WTC11 (cell line): ENCODE measurements around the gene MACROD2. TPM values are rescaled to one million over a fixed set of nuclear protein-coding genes. Genes with fewer than 3 reads are reported as not detected.

ENCODE experiments used
- ATAC-seq: fragments of 200-7000 bp; cut with Tn5 transposase; 2 replicates; pipeline ENCODE4 v1.10.0; 2021; ENCODE audit warnings: mild to moderate bottlenecking, moderate library complexity
- CTCF ChIA-PET: fragments of 300-600 bp; sonication (Branson Sonifier 250); formaldehyde crosslinking; loops from one replicate; lab custom pipeline; 2021; ENCODE audit warnings: antibody characterized with exemption; lab: Charles Lee
- POLR2A ChIA-PET: fragments of 350-600 bp; sonication (Branson Sonifier 250); formaldehyde crosslinking; loops from one replicate; lab custom pipeline; 2021; ENCODE audit warnings: antibody characterized with exemption; lab: Charles Lee
- DNase-seq: peaks from one replicate; pipeline ENCODE4 v3.0.0; 2021; ENCODE audit warnings: low spot score
- H3K27ac Mint-ChIP-seq: 2 replicates; pipeline ENCODE4 v1.8.0; 2021; ENCODE audit warnings: mixed read lengths
- H3K27me3 Mint-ChIP-seq: 2 replicates; pipeline ENCODE4 v1.8.0; 2021; ENCODE audit warnings: low read depth, mild to moderate bottlenecking, moderate library complexity, mixed read lengths
- H3K36me3 Mint-ChIP-seq: 2 replicates; pipeline ENCODE4 v1.8.0; 2021; ENCODE audit warnings: mixed read lengths
- H3K4me1 Mint-ChIP-seq: 2 replicates; pipeline ENCODE4 v1.8.0; 2022; ENCODE audit warnings: mixed read lengths
- H3K4me3 Mint-ChIP-seq: 2 replicates; pipeline ENCODE4 v1.8.0; 2021; ENCODE audit warnings: mild to moderate bottlenecking, moderate library complexity, mixed read lengths
- H3K9me3 Mint-ChIP-seq: 2 replicates; pipeline ENCODE4 v1.8.0; 2021; ENCODE audit warnings: mixed read lengths
- AFF4 ChIP-seq: sonication (generic); formaldehyde crosslinking; IDR thresholded peaks from 2 replicates; pipeline ENCODE4 v1.8.1; 2023; ENCODE audit warnings: mild to moderate bottlenecking, missing genetic modification reagents, borderline replicate concordance
- ATF1 ChIP-seq: sonication (generic); formaldehyde crosslinking; IDR thresholded peaks from 2 replicates; pipeline ENCODE4 v1.8.1; 2023; ENCODE audit warnings: mild to moderate bottlenecking, moderate library complexity, missing genetic modification reagents
- ERG ChIP-seq: fragments of 250-450 bp; sonication (Bioruptor Pico); IDR thresholded peaks from 2 replicates; pipeline ENCODE4 v1.8.0; 2021; ENCODE audit warnings: mild to moderate bottlenecking
- ETV6 ChIP-seq: sonication (generic); formaldehyde crosslinking; IDR thresholded peaks from 2 replicates; pipeline ENCODE4 v1.8.1; 2022; ENCODE audit warnings: mild to moderate bottlenecking, missing genetic modification reagents
- FOXJ3 ChIP-seq: sonication (generic); formaldehyde crosslinking; IDR thresholded peaks from 2 replicates; pipeline ENCODE4 v1.9.0; 2021; ENCODE audit warnings: missing genetic modification reagents, mild to moderate bottlenecking, borderline replicate concordance
- GABPB1 ChIP-seq: sonication (generic); formaldehyde crosslinking; IDR thresholded peaks from 2 replicates; pipeline ENCODE4 v1.8.1; 2023; ENCODE audit warnings: mild to moderate bottlenecking, missing genetic modification reagents
- HMGA2 ChIP-seq: fragments of 250-450 bp; sonication (Bioruptor Pico); IDR thresholded peaks from 2 replicates; pipeline ENCODE4 v1.4.0; 2021; ENCODE audit warnings: mild to moderate bottlenecking, moderate library complexity
- JAZF1 ChIP-seq: fragments of 250-450 bp; sonication (Bioruptor Pico); IDR thresholded peaks from 2 replicates; pipeline ENCODE4 v1.9.0; 2021; ENCODE audit warnings: moderate library complexity, mild to moderate bottlenecking, inconsistent platforms
- KAT7 ChIP-seq: sonication (generic); formaldehyde crosslinking; IDR thresholded peaks from 2 replicates; pipeline ENCODE4 v1.8.1; 2023; ENCODE audit warnings: missing genetic modification reagents, mild to moderate bottlenecking, borderline replicate concordance
- MAX ChIP-seq: sonication (generic); formaldehyde crosslinking; IDR thresholded peaks from 2 replicates; pipeline ENCODE4 v1.8.0; 2022; ENCODE audit warnings: mild to moderate bottlenecking, missing genetic modification reagents
- NFATC4 ChIP-seq: fragments of 250-450 bp; sonication (Bioruptor Pico); IDR thresholded peaks from 2 replicates; pipeline ENCODE4 v1.9.0; 2021; ENCODE audit warnings: mild to moderate bottlenecking
- OVOL2 ChIP-seq: fragments of 250-450 bp; sonication (Bioruptor Pico); IDR thresholded peaks from 2 replicates; pipeline ENCODE4 v1.9.0; 2021; ENCODE audit warnings: mild to moderate bottlenecking, borderline replicate concordance
- PRDM15 ChIP-seq: sonication (generic); formaldehyde crosslinking; IDR thresholded peaks from 2 replicates; pipeline ENCODE4 v1.8.0; 2022; ENCODE audit warnings: missing genetic modification reagents
- PREB ChIP-seq: sonication (generic); formaldehyde crosslinking; IDR thresholded peaks from 2 replicates; pipeline ENCODE4 v1.8.1; 2022; ENCODE audit warnings: mild to moderate bottlenecking, missing genetic modification reagents, moderate library complexity, borderline replicate concordance
- TEAD4 ChIP-seq: sonication (generic); formaldehyde crosslinking; IDR thresholded peaks from 2 replicates; pipeline ENCODE4 v1.8.0; 2022; ENCODE audit warnings: mild to moderate bottlenecking, missing genetic modification reagents
- ZNF138 ChIP-seq: sonication (generic); formaldehyde crosslinking; conservative IDR thresholded peaks from 2 replicates; pipeline ENCODE4 v1.8.1; 2022; ENCODE audit warnings: mild to moderate bottlenecking, moderate library complexity, missing genetic modification reagents
- ZNF219 ChIP-seq: sonication (generic); formaldehyde crosslinking; IDR thresholded peaks from 2 replicates; pipeline ENCODE4 v1.8.0; 2023; ENCODE audit warnings: missing genetic modification reagents, mild to moderate bottlenecking, borderline replicate concordance
- ZNF317 ChIP-seq: sonication (generic); formaldehyde crosslinking; IDR thresholded peaks from 2 replicates; pipeline ENCODE4 v1.8.1; 2023; ENCODE audit warnings: low read depth, mild to moderate bottlenecking, moderate library complexity, missing genetic modification reagents, borderline replicate concordance
- ZNF423 ChIP-seq: fragments of 250-450 bp; sonication (Bioruptor Pico); IDR thresholded peaks from 2 replicates; pipeline ENCODE4 v2.1.2; 2022; ENCODE audit warnings: mild to moderate bottlenecking, moderate library complexity
- ZNF512 ChIP-seq: sonication (generic); formaldehyde crosslinking; IDR thresholded peaks from 2 replicates; pipeline ENCODE4 v1.8.1; 2022; ENCODE audit warnings: missing genetic modification reagents, borderline replicate concordance
- total RNA-seq: library from RNA; stranded (reverse); gene quantifications from 3 replicates; pipeline ENCODE4 v1.2.3, GENCODE V29; 2021

Gene MACROD2
- total RNA-seq, 1 experiment from 2014 or later, result 4.1 TPM

- Mint-ChIP-seq H3K27ac (peak overlapping the region; percentile 39), H3K4me1 (peaks cover 54% of the 10 kb centered on the region)
- CTCF ChIA-PET, result interaction anchor here (0.9 to 2.1 kb wide), 4 partner anchors 29 to 611 kb away, joined by 3 to 5 read pairs (median 4); partner anchors contain the start of gene FLRT3
- TF ChIP-seq ZNF512 (CRISPR knock-in tag) (no peak), ZNF219 (CRISPR knock-in tag) (no peak), ZNF138 (CRISPR knock-in tag) (no peak), JAZF1 (CRISPR knock-in tag) (no peak), PREB (no peak), OVOL2 (no peak), TEAD4 (CRISPR knock-in tag) (no peak), HMGA2 (no peak)
- TF ChIP-seq, all 79 proteins: peak for 0
- no peaks in the 10 kb centered on the region for H3K27me3 Mint-ChIP-seq
- H3K9me3 Mint-ChIP-seq, result peaks cover 6% of the 10 kb centered on the region
- DNase-seq (no peak), ATAC-seq (peak; percentile 62)
- POLR2A ChIA-PET, result interaction anchor here (0.7 kb wide), 1 partner anchor 109 kb away, joined by 3 read pairs; no protein-coding TSS in a partner anchor
- H3K4me3 Mint-ChIP-seq, result no peak overlapping the region
- H3K36me3 Mint-ChIP-seq, result no peaks in the 10 kb centered on the region
These were observed 953.1 kb downstream of the MACROD2 start for GRCh38 chr20:14948416-14948815.

- POLR2A ChIA-PET, result no interaction called here
- Mint-ChIP-seq H3K36me3 (no peaks in the 10 kb centered on the region), H3K27me3 (no peaks in the 10 kb centered on the region), H3K4me3 (peak overlapping the region; percentile 10; the same call in 1 of the 2 replicates), H3K4me1 (peaks cover 57% of the 10 kb centered on the region), H3K9me3 (peaks cover 10% of the 10 kb centered on the region), H3K27ac (peak overlapping the region; percentile 89)
- CTCF ChIA-PET, result no interaction called here
- ATAC-seq, result peak; percentile 51
- TF ChIP-seq ZNF317 (CRISPR knock-in tag) (no peak), KAT7 (no peak), OVOL2 (no peak), AFF4 (no peak)
- no peak for DNase-seq
These were observed 955.3 kb downstream of the MACROD2 start for GRCh38 chr20:14950633-14951032.

GRCh38 chr20:14951105-14951504 is 955.8 kb downstream of the MACROD2 start:
- ChIA-PET CTCF (no interaction called here), POLR2A (interaction anchor here (0.7 kb wide), 1 partner anchor 594 kb away, joined by 4 read pairs; no protein-coding TSS in a partner anchor)
- H3K36me3 Mint-ChIP-seq, result no peaks in the 10 kb centered on the region
- no peak for DNase-seq
- ATAC-seq, result no peak; the same call in 1 of the 2 replicates
- peaks cover 61% of the 10 kb centered on the region for H3K4me1 Mint-ChIP-seq
- H3K27me3 Mint-ChIP-seq, result no peaks in the 10 kb centered on the region
- H3K9me3 Mint-ChIP-seq, result peaks cover 10% of the 10 kb centered on the region
- peak overlapping the region; percentile 89 for H3K27ac Mint-ChIP-seq
- H3K4me3 Mint-ChIP-seq, result no peak overlapping the region
- TF ChIP-seq ATF1 (no peak), ETV6 (CRISPR knock-in tag) (no peak), ERG (CRISPR knock-in tag) (no peak), ZNF423 (CRISPR knock-in tag) (no peak), MAX (no peak), NFATC4 (no peak), PRDM15 (CRISPR knock-in tag) (no peak), GABPB1 (CRISPR knock-in tag) (no peak), FOXJ3 (CRISPR knock-in tag) (no peak)
